Measurements from ENCODE around the gene DDR1.
"Not testable (repeated sequence)": the region's sequence is repeated elsewhere in the genome, so short reads cannot be mapped to it uniquely, and the experiment has no call there.

Gene DDR1

DNA sequence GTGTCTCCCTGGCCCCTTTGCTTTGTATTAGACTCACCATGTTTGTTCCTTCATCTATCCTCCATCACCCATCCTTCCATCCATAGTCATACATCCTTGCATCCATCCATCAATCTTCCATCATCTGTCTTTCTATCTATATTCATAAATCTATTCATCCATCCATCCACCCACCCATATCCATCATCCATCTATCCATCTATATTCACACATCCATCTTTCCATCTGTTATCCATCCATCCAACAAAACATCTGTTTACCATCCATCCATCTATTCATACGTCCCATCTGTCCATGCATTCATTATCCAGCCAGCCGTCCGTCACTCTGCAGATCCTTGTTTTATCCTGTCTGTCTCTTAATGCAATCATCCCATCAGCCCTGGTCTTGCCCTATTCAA is 10.6 kb downstream of the DDR1 start:
- no peak for DNase-seq

DNA sequence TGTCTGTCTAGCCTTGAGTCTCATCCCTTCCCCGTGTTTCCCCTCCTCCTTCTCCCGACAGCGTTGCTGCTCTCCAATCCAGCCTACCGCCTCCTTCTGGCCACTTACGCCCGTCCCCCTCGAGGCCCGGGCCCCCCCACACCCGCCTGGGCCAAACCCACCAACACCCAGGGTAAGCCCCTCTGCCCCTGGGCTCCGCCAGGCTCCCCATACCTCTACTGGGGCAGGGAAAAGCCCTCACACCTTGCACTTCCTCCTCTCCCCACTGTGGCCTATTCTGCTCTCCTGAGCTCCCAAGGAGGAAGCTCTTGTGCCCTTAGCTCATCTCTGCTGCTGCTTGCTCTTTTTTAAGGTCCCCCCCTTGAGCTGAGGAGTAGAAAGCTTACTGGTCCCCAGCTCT is 11.0 kb downstream of the DDR1 start:
- no peak for DNase-seq

DNA sequence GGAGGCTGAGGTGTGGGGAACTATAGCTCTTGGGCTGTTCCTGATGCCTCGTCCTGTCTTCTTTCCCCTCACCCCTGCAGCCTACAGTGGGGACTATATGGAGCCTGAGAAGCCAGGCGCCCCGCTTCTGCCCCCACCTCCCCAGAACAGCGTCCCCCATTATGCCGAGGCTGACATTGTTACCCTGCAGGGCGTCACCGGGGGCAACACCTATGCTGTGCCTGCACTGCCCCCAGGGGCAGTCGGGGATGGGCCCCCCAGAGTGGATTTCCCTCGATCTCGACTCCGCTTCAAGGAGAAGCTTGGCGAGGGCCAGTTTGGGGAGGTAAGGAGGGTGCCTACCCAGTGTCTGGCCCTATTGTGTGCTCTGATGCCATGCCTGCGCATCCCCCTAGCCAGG is 12.2 kb downstream of the DDR1 start:
- no peak for DNase-seq

GRCh38 chr6:30897882-30898281 is 13.6 kb downstream of the DDR1 start:
- no peak for DNase-seq

DNA sequence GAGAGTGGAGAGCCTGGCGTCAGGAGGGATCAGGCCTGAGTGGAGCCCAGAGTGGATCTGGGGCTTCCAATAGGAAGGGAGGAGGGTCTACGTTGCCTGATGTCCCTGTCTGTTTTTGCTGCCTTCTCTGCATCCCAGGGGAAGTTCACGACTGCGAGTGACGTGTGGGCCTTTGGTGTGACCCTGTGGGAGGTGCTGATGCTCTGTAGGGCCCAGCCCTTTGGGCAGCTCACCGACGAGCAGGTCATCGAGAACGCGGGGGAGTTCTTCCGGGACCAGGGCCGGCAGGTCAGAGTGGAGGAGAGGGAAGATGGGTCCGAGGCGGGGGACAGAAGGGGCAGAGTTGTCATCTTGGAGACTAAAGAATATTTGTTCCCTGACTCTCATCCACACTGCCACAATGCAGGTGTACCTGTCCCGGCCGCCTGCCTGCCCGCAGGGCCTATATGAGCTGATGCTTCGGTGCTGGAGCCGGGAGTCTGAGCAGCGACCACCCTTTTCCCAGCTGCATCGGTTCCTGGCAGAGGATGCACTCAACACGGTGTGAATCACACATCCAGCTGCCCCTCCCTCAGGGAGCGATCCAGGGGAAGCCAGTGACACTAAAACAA is 14.5 kb downstream of the DDR1 start:
- DNase-seq, result no peak

GRCh38 chr6:30900863-30901417 is 16.6 kb downstream of the DDR1 start:
- peak in 1 of 3 donors; percentile 16 for DNase-seq

- no peak for DNase-seq
Observed at GRCh38 chr6:30901436-30901835, 17.1 kb downstream of the DDR1 start.

DNA sequence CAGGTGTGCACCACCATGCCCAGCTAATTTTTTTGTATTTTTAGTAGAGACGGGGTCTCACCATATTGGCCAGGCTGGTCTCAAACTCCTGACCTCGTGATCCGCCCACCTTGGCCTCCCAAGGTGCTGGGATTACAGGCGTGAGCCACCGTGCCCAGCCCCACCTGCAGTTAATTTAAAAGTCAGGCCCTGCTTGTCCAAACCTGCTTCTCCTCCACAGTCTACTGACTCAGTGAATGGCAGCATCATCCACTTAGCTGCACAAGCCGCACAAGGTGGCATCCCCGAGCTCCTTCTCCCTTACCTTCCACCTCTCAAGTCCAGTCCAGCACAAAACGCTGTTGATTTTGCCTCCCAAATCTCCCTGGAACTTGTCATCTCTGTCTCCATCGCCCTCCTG is 17.9 kb downstream of the DDR1 start:
- not testable (repeated sequence) for DNase-seq

DNA sequence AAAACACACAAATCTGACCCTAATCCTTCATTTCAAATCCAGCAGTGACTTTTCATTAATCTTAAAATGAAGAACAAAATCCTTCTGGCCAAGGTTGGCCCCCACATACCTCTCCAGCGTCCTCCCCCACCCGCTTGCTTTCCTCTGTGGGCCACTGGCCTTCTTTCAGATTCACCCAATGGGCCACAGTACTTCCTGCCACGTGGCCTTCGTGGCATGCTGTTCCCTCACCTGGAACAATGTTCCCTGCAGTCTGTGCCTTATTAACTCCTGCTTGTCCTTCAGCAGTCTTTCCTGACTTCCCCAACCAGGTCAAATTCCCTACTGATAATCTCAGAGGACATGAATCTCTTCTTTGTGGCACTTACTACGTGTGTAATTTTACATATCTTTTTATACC is 18.4 kb downstream of the DDR1 start:
- no peak for DNase-seq

DNA sequence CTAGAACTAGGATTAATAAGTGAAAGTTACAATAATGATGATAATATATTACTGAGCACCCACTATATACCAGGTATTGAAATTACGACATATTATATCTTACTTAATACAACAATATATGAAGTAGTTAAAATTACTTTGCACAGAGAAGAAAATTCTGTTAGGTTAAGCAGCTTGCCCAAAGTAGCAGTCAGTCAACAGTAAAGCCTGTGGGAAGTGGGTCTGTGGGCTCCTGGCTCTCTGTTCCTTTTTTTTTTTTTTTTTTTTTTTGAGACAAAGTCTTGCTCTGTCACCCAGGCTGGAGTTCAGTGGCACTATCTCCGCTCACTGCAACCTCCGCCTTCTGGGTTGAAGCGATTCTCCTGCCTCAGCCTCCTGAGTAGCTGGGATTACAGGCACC is 18.9 kb downstream of the DDR1 start:
- peak in 1 of 3 donors; percentile 23 for DNase-seq

DNA sequence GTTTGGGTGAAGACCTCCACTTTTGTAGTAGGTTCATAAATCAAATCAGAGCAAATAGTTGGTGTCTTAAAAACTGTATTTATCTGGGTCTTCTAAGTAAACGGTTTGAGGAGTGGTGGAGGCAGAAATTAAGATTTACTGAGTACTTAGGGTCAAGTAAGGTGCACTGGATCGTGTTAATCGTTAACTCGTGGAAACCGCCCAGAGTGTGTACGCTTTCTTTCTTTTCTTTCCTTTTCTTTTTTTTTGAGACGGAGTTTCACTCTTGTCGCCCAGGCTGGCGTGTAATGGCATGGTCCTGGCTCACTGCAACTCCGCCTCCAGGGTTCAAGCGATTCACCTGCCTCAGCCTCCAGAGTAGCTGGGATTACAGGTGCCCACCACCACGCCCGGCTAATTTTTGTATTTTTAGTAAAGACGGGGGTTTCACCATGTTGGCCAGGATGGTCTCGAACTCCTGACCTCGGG is 23.0 kb downstream of the DDR1 start:
- not testable (repeated sequence) for DNase-seq

DNA sequence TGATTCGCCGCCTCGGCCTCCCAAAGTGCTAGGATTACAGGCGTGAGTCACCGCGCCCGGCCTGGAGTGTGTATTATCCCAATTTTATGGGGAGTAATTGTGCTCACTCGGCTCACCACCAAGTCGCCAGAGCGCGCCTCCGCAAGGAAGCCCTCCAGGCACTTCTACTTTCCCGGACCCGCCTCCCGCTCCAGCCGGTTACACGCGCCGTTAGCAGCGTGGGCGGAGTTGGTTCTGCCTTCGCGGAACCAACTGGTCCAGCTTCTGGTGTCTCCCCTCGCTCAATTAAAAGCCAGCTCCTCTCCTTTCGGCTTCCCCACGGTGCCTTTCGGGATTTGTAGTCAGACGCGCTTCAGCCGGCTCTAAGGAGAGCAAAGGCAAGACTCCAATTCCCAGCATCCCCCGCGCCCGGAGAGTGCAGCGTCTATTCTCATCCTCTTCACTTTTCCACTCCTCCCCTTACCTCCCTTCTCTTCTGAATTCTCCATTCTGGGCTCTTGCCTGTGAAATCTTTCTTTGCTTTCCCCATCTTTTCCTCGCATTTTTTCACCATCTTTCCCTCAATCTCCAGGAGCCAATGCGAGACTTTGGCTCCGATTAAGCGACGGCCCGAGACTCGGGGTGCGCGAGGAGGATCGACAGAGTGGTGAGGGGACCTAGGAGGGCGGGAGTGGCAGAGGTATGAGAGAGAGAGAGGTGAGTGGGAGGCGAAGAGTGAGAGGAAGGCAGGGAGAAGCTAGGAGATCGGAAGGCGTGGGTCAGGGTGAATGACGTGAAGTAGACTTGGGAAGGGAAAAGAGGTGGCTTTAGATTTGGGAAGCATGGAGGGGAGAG is 23.7 kb downstream of the DDR1 start, which contains the start of gene GTF2H4:
Gene GTF2H4, plus strand, starts transcription at position 450 of the 834 bp plus-strand sequence.
- DNase-seq, result peak; percentile 98 to 99 (median 99)

GRCh38 chr6:30908700-30909099 is 24.4 kb downstream of the DDR1 start:
- no peak for DNase-seq

- not testable (repeated sequence) for DNase-seq
Observed at GRCh38 chr6:30910473-30910872, 26.2 kb downstream of the DDR1 start.

GRCh38 chr6:30912746-30913520 is 28.6 kb downstream of the DDR1 start:
- no peak for DNase-seq

GRCh38 chr6:30913721-30914075 is 29.4 kb downstream of the DDR1 start:
- no peak for DNase-seq

DNA sequence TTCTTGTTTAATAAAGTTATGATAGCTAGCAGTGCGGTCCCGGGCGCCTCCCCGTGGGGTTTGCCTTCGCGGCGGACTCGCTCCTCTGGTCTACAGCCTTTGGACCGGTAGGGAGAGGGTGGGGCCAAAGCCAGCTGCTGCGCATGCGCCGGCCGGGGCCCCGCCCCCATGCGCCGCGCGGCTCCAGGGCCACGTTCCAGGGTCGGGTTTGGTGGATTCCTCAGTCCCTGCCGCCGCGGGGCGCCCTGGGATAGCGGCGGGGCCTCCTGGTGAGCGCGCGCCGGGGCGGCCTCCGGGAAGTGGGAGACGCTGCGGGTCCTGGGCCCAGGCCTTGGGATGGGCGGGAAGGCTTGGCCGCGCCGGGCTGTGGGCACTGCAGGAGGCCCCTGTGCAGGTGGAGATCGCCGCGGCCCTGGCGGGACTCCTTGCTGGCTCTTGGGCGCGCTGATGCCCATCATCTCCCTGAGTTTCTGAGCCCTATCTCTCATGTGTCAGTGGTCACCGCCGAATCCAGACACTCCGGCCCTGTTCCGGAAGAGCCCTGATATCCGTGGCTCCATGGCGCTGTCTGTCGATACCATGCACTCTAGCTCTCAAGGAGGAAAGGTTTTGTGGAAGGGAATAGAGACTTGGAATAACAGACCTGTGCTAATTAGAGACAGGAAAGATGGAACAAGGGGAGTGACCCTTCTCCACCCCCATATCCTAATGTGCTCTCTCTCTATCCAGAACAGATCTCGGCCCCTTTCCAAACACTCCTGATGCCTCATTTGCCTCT is 29.9 kb downstream of the DDR1 start, which contains the start of gene VARS2:
Gene VARS2, plus strand, starts transcription at position 163 of the 778 bp plus-strand sequence. Its CDS starts 599 bp downstream, at position 762.
- peak; percentile 92 to 96 (median 94) for DNase-seq

DNA sequence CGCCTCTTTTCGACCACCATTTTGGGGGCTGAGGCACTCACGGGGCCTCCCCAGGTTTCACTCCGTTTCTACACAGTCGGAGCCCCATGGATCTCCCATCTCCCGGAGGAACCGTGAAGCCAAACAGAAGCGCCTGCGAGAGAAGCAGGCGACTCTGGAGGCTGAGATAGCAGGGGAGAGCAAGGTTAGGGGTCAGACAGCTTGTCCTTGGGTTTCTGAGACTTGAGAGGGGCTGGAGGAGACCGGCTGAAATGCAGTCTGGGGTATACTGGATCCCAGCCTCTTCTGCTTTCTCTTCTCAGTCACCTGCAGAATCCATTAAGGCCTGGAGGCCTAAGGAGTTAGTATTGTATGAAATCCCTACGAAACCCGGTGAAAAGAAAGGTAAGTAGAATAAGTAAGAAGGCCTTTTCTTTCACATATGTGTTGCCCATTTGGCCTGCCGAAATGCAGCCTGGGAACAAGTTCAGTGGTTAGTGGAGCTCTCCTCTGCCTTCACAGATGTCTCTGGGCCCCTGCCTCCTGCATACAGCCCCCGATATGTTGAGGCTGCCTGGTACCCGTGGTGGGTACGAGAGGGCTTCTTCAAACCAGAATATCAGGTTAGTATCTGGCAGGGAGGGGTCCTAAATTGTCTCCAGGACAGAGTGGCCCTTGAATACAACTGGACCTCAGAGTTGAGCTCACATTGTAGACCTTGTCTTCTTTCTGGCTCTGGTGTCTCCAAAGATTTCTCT is 30.7 kb downstream of the DDR1 start:
- no peak for DNase-seq

GRCh38 chr6:30915591-30915946 is 31.2 kb downstream of the DDR1 start:
- peak; percentile 70 to 77 (median 73) for DNase-seq

DNA sequence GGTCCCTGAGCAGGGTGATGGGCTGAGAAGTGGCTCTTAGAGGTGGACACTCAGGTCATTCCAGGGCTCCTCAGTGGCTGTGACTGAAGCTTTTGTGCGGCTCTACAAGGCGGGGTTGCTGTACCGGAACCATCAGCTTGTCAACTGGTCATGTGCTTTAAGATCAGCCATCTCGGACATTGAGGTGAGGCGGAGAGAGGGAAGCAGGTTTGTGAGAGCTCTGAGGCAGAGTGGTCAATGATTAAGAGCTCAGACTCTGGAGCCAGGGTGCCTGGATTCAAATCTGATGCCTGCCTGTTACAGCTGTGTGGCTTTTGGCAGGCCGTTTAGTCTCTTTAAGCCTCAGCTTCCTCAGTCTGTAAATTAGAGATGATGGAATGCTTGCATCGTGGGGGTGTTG is 32.7 kb downstream of the DDR1 start:
- no peak for DNase-seq

- DNase-seq, result no peak
Observed at GRCh38 chr6:30917487-30917886, 33.2 kb downstream of the DDR1 start.

DNA sequence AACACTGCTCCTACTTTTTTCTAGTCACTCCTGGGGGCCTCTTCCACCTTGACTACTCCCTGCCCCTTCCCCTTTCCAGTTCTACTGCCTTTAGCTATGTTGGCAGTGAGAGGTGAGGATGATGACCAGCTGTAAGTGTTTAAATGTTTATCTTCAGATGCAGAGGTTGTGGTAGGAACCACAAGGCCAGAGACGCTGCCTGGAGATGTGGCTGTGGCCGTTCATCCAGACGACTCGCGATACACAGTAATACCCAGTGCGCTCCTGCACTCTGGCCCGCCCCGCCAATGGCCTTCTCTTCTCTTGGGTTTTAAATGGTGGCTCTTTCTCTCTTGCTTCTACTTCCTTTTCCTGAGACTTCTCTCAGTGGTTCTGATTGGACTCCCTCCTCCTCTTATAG is 34.4 kb downstream of the DDR1 start:
- no peak for DNase-seq
